Cardiac ventricle fibroblast (primary cell): ENCODE data around the gene C1QL2. TPM values are rescaled to one million over a fixed set of nuclear protein-coding genes. Genes with fewer than 3 reads are reported as not detected.

Source experiments
- total RNA-seq: library from RNA; depleted of rRNA; stranded (reverse); fragments of >200 nt; gene quantifications from 2 replicates; pipeline ENCODE4 v1.2.3, GENCODE V29; 2015

C1QL2 gene
- not detected in 2 replicates for total RNA-seq

DNA sequence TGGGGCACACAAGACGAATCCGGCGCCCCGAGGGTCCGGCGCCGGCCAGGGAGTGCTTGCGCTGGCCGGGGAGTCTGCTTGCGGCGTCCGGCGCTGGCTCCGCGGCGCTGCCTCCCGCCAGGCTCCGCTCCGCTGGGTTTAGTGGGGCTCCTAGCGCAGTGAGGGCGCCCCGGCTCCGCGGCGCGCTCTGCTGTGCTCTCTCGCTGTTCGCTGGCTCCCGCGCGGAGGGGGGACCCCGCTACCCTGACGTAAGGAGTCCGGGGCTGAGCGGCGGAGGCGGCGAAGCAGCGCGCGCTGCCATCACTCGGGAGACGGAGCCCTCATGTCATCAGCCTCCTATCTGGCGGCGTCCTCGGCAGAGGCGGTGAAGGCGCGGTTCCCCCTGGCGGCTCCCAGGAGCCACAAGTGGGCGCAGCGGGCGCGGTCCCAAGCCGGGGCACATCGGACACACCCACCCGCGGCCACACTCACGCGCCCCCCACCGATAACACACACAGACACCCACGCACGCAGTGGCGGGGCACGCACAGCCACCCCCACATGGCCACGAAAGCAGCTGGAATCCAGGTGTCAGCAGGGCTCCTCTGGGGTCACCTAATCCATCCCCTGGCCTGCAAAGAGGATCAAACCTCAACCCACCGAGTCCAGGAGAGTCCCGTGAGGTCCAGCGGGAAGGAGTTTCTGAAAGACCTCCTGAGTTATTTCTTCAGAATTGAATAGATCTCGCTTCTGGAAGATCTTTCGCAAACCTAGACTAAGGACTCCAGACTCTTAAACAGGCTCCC is at the start of gene C1QL2:
Gene C1QL2 (minus strand): TSS at position 189 of the 785 bp plus-strand sequence. CDS start 482 bp downstream, outside the sequence.

Other genes starting within 250 kb of the C1QL2 start
- not detected in 2 replicates for gene MARCO, start 216.6 kb downstream of the C1QL2 start, total RNA-seq
- gene STEAP3, start 65.1 kb upstream of the C1QL2 start, total RNA-seq = 3.1 and 6.1 TPM in 2 replicates
- 9.4 and 17.1 TPM in 2 replicates for gene C2orf76, start 208.1 kb upstream of the C1QL2 start, total RNA-seq
- gene DBI, start 208.2 kb upstream of the C1QL2 start, total RNA-seq = 120 and 127 TPM in 2 replicates